PC-3 (cell line): Measurements from ENCODE around the gene C2. TPM values are rescaled to one million over a fixed set of nuclear protein-coding genes. Genes with fewer than 3 reads are reported as not detected.
"Not testable (repeated sequence)": the region's sequence is repeated elsewhere in the genome, so short reads cannot be mapped to it uniquely, and the experiment has no call there.

Experiments
- ATAC-seq: fragments of 200-7000 bp; cut with Tn5 transposase; 2 replicates; pipeline ENCODE4 v1.9.1; 2020; ENCODE audit warnings: mild to moderate bottlenecking, moderate library complexity
- BruUV-seq: library from RNA; stranded (reverse); fragments of 400-500 nt; replicated peaks from 2 replicates; lab custom pipeline; 2021; lab: Mats Ljungman, UMichigan
- CTCF ChIA-PET: fragments of 300-600 bp; sonication (Branson Sonifier 250); formaldehyde crosslinking; loops from one replicate; lab custom pipeline; 2022; ENCODE audit warnings: antibody characterized with exemption; lab: Charles Lee
- POLR2A ChIA-PET: fragments of 300-600 bp; sonication (Branson Sonifier 250); formaldehyde crosslinking; loops from one replicate; lab custom pipeline; 2022; ENCODE audit warnings: antibody characterized with exemption; ENCODE audit not compliant: unreplicated experiment; lab: Charles Lee
- DNase-seq: peaks from one replicate; pipeline ENCODE4 v3.0.0-alpha.2; 2015
- H2AFZ ChIP-seq: fragments of 300-600 bp; sonication (generic); 2 replicates; pipeline ENCODE4 v1.6.0; 2016; ENCODE audit warnings: antibody characterized with exemption, low read length
- H3F3A ChIP-seq: fragments of 300-600 bp; sonication (generic); one replicate; pipeline ENCODE4 v1.6.0; 2017; ENCODE audit warnings: antibody characterized with exemption, low read length, control low read depth, mild to moderate bottlenecking; ENCODE audit not compliant: unreplicated experiment
- H3K27ac ChIP-seq: fragments of 300-600 bp; sonication (generic); 2 replicates; pipeline ENCODE4 v1.5.1; 2016; ENCODE audit warnings: mild to moderate bottlenecking, low read length
- H3K27me3 ChIP-seq: fragments of 300-600 bp; sonication (generic); 2 replicates; pipeline ENCODE4 v1.6.1; 2016; ENCODE audit warnings: low read length, mixed read lengths
- H3K36me3 ChIP-seq: fragments of 300-600 bp; sonication (generic); 2 replicates; pipeline ENCODE4 v1.6.1; 2016; ENCODE audit warnings: low read depth, mixed run types, low read length, mixed read lengths
- H3K4me1 ChIP-seq: fragments of 300-600 bp; sonication (generic); 2 replicates; pipeline ENCODE4 v1.5.1; 2016; ENCODE audit warnings: low read length; ENCODE audit not compliant: insufficient read depth
- H3K4me2 ChIP-seq: fragments of 300-600 bp; sonication (generic); 2 replicates; pipeline ENCODE4 v1.6.0; 2016; ENCODE audit warnings: low read length
- H3K4me3 ChIP-seq: fragments of 300-600 bp; sonication (generic); 2 replicates; pipeline ENCODE4 v1.5.1; 2016; ENCODE audit warnings: mild to moderate bottlenecking, low read length, mixed read lengths
- H3K79me2 ChIP-seq: fragments of 300-600 bp; sonication (generic); 2 replicates; pipeline ENCODE4 v1.6.1; 2017; ENCODE audit warnings: low read length, mixed read lengths
- H3K9ac ChIP-seq: fragments of 300-600 bp; sonication (generic); 2 replicates; pipeline ENCODE4 v1.6.0; 2016; ENCODE audit warnings: mild to moderate bottlenecking, low read length
- H3K9me2 ChIP-seq: fragments of 300-600 bp; sonication (generic); replicated peaks from 2 replicates; pipeline ENCODE4 v1.6.1; 2016; ENCODE audit warnings: mixed run types, low read length, mixed read lengths
- H3K9me3 ChIP-seq: fragments of 300-600 bp; sonication (generic); 2 replicates; pipeline ENCODE4 v1.6.1; 2016; ENCODE audit warnings: low read length, mixed read lengths
- H4K20me1 ChIP-seq: fragments of 300-600 bp; sonication (generic); 2 replicates; pipeline ENCODE4 v1.6.1; 2016; ENCODE audit warnings: low read length, mixed read lengths
- CTCF ChIP-seq: fragments of 300-600 bp; sonication (generic); conservative IDR thresholded peaks from 2 replicates; pipeline ENCODE4 v1.5.1; 2017; ENCODE audit warnings: antibody characterized with exemption, low read depth, mild to moderate bottlenecking, low read length
- EZH2 ChIP-seq: fragments of 300-600 bp; sonication (generic); IDR thresholded peaks from one replicate; pipeline ENCODE4 v1.6.1; 2017; ENCODE audit warnings: antibody characterized with exemption, mild to moderate bottlenecking, low read length; ENCODE audit not compliant: unreplicated experiment
- EZH2phosphoT487 ChIP-seq: fragments of 300-600 bp; sonication (generic); IDR thresholded peaks from 2 replicates; pipeline ENCODE4 v1.6.1; 2018; ENCODE audit warnings: mild to moderate bottlenecking, antibody characterized with exemption, low read length, borderline replicate concordance
- intact Hi-C: fragments of 100-400 bp; cut with micrococcal nuclease; formaldehyde crosslinking; loops from 2 replicates; pipeline ENCODE4 v1.9.0; 2023
- total RNA-seq: library from RNA; depleted of rRNA; stranded (reverse); fragments of >200 nt; gene quantifications from 2 replicates; pipeline ENCODE4 v1.2.3, GENCODE V29; 2014

Gene C2
- total RNA-seq, 1 experiment from 2014 or later: not detected

GRCh38 chr6:31977816-31978431, 50.4 kb downstream of the C2 start:
- Histone ChIP-seq H3K4me3 (no peak overlapping the region), H3K4me1 (peaks cover 7% of the 10 kb centered on the region), H2AFZ (no peak overlapping the region), H3F3A (no peaks in the 10 kb centered on the region), H3K79me2 (peaks cover 17% of the 10 kb centered on the region), H3K36me3 (no peaks in the 10 kb centered on the region), H3K27me3 (no peaks in the 10 kb centered on the region), H3K9ac (no peak overlapping the region), H3K27ac (no peak overlapping the region), H3K4me2 (no peak overlapping the region), H3K9me2 (no peaks in the 10 kb centered on the region), H4K20me1 (no peaks in the 10 kb centered on the region), H3K9me3 (no peaks in the 10 kb centered on the region)
- CTCF ChIA-PET: no interaction called here
- POLR2A ChIA-PET: no interaction called here
- no peak for ATAC-seq
- no TSS peak for BruUV-seq
- TF ChIP-seq EZH2phosphoT487 (no peak), CTCF (no peak), EZH2 (no peak)
- no peak for DNase-seq
- intact Hi-C loops: loop anchor here (10.0 kb wide), 1 partner anchor 107 kb away; no protein-coding TSS in a partner anchor

- TF ChIP-seq EZH2phosphoT487 (no peak), CTCF (no peak)
- H3K79me2 ChIP-seq: peaks cover 8% of the 10 kb centered on the region
- ChIA-PET CTCF (no interaction called here), POLR2A (no interaction called here)
- no peaks in the 10 kb centered on the region for H3K9me2 ChIP-seq
- H3K9me3 ChIP-seq: no peaks in the 10 kb centered on the region
- no peaks in the 10 kb centered on the region for H3K36me3 ChIP-seq
- H3K9ac ChIP-seq: no peak overlapping the region
- no peaks in the 10 kb centered on the region for H3F3A ChIP-seq
- no peak overlapping the region for H3K4me3 ChIP-seq
- BruUV-seq: no TSS peak
- no peak overlapping the region for H3K27ac ChIP-seq
- ATAC-seq (no peak), DNase-seq (no peak)
- no peaks in the 10 kb centered on the region for H4K20me1 ChIP-seq
- intact Hi-C loops: loop anchor here (10.0 kb wide), 1 partner anchor 106 kb away; no protein-coding TSS in a partner anchor
- no peak overlapping the region for H3K4me2 ChIP-seq
- no peaks in the 10 kb centered on the region for H3K4me1 ChIP-seq
- no peak overlapping the region for H2AFZ ChIP-seq
- no peaks in the 10 kb centered on the region for H3K27me3 ChIP-seq
Measured at GRCh38 chr6:31978831-31979230, 51.3 kb downstream of the C2 start.

GRCh38 chr6:31979238-31979898, 51.9 kb downstream of the C2 start:
- POLR2A ChIA-PET: no interaction called here
- DNase-seq (no peak), ATAC-seq (no peak)
- H3K4me1 ChIP-seq: no peaks in the 10 kb centered on the region
- no peak overlapping the region for H3K4me3 ChIP-seq
- H3K9ac ChIP-seq: no peak overlapping the region
- H3K27ac ChIP-seq: no peak overlapping the region
- H3K36me3 ChIP-seq: no peaks in the 10 kb centered on the region
- H3K4me2 ChIP-seq: no peak overlapping the region
- BruUV-seq: no TSS peak
- no peak overlapping the region for H2AFZ ChIP-seq
- H3K79me2 ChIP-seq: peaks cover 2% of the 10 kb centered on the region; the same call in 1 of the 2 replicates
- no peaks in the 10 kb centered on the region for H4K20me1 ChIP-seq
- no peaks in the 10 kb centered on the region for H3F3A ChIP-seq
- no peak for TF ChIP-seq EZH2phosphoT487
- TF ChIP-seq CTCF: no peak
- no peak for TF ChIP-seq EZH2
- intact Hi-C loops: loop anchor here (10.0 kb wide), 1 partner anchor 105 kb away; no protein-coding TSS in a partner anchor
- no peaks in the 10 kb centered on the region for H3K27me3 ChIP-seq
- H3K9me3 ChIP-seq: no peaks in the 10 kb centered on the region
- CTCF ChIA-PET: no interaction called here
- no peaks in the 10 kb centered on the region for H3K9me2 ChIP-seq

- H3K9ac ChIP-seq, H3F3A ChIP-seq, H3K27ac ChIP-seq, BruUV-seq, H3K4me1 ChIP-seq, ATAC-seq, H3K79me2 ChIP-seq, H3K36me3 ChIP-seq, H2AFZ ChIP-seq, H3K9me3 ChIP-seq, DNase-seq, H3K4me3 ChIP-seq, H3K9me2 ChIP-seq, CTCF ChIA-PET, H4K20me1 ChIP-seq, H3K4me2 ChIP-seq, intact Hi-C loops, H3K27me3 ChIP-seq: not testable (repeated sequence)
- POLR2A ChIA-PET: interaction anchor here (0.6 kb wide), 1 partner anchor 91 kb away, joined by 6 read pairs; no protein-coding TSS in a partner anchor
Measured at GRCh38 chr6:31980195-31980876, 52.8 kb downstream of the C2 start.
